ENCODE results near the gene KCNJ9. TPM values are rescaled to one million over a fixed set of nuclear protein-coding genes. Genes with fewer than 3 reads are reported as not detected.

KCNJ9 gene
- total and polyA plus RNA-seq, 2 experiments from 2014 or later: 0.24 to 0.34 TPM

- TF ChIP-seq JUNB (IDR thresholded peaks at IDR 0.05; ENCODE audit: unreplicated experiment): no peak
- TF ChIP-seq REST (IDR thresholded peaks at IDR 0.05; ENCODE audit: unreplicated experiment): no peak
- TF ChIP-seq EZH2phosphoT487 (IDR thresholded peaks at IDR 0.05; ENCODE audit: unreplicated experiment): no peak
- no peak for TF ChIP-seq POLR2AphosphoS5 (IDR thresholded peaks at IDR 0.05; ENCODE audit: low read depth)
- TF ChIP-seq ZNF114 (CRISPR knock-in tag; IDR thresholded peaks at IDR 0.05): no peak
- no peak for TF ChIP-seq STAT1 (IDR thresholded peaks at IDR 0.05; ENCODE audit: unreplicated experiment)
- TF ChIP-seq CTCF (conservative IDR thresholded peaks at IDR 0.05; ENCODE audit: low read depth in 2 of 2): no peak
- TF ChIP-seq CREB1 (CRISPR knock-in tag; IDR thresholded peaks at IDR 0.05; ENCODE audit: low read depth): no peak
Observed at GRCh38 chr1:160129966-160130365, 48.6 kb downstream of the KCNJ9 start (continued).

GRCh38 chr1:160130486-160130885 lies 49.1 kb downstream of the KCNJ9 start:
- no peak overlapping the region for H3K27ac Mint-ChIP-seq
- H3K4me2 ChIP-seq: no peak overlapping the region
- peaks cover 81% of the 10 kb centered on the region for H3K36me3 Mint-ChIP-seq (ENCODE audit: low read depth)
- no peaks in the 10 kb centered on the region for H3K9me2 ChIP-seq (ENCODE audit: insufficient read depth)
- no peak overlapping the region for H3K4me3 Mint-ChIP-seq
- H3K4me3 ChIP-seq: no peak overlapping the region
- H3K27me3 Mint-ChIP-seq (ENCODE audit: insufficient read depth, low read depth, poor library complexity): peaks cover 7% of the 10 kb centered on the region
- H3K27me3 ChIP-seq (ENCODE audit: insufficient read depth): no peaks in the 10 kb centered on the region
- H3K4me1 ChIP-seq (ENCODE audit: insufficient read depth): no peaks in the 10 kb centered on the region
- H3K79me2 ChIP-seq (replicated peaks; ENCODE audit: insufficient read depth): no peaks in the 10 kb centered on the region
- no peaks in the 10 kb centered on the region for H3K36me3 ChIP-seq (ENCODE audit: insufficient read depth)
- no peaks in the 10 kb centered on the region for H3K9me3 Mint-ChIP-seq
- no peak overlapping the region for H2AFZ ChIP-seq
- H3K27ac ChIP-seq (ENCODE audit: low read depth): no peak overlapping the region
- no peaks in the 10 kb centered on the region for H3F3A ChIP-seq (replicated peaks; ENCODE audit: low read depth)
- no peaks in the 10 kb centered on the region for H4K20me1 ChIP-seq (replicated peaks; ENCODE audit: insufficient read depth)
- no peak for ATAC-seq
- DNase-seq (ENCODE audit: low spot score): no peak
- H3K4me1 Mint-ChIP-seq: no peaks in the 10 kb centered on the region; the same call in 2 of the 3 replicates
- no peak for TF ChIP-seq JUNB (IDR thresholded peaks at IDR 0.05; ENCODE audit: unreplicated experiment)
- no peak for TF ChIP-seq NANOG (IDR thresholded peaks at IDR 0.05; ENCODE audit: borderline replicate concordance)
- TF ChIP-seq ZNF114 (CRISPR knock-in tag; IDR thresholded peaks at IDR 0.05): no peak
- TF ChIP-seq REST (IDR thresholded peaks at IDR 0.05; ENCODE audit: unreplicated experiment): no peak
- TF ChIP-seq ZNF331 (CRISPR knock-in tag; IDR thresholded peaks at IDR 0.05; ENCODE audit: low read depth): no peak
- TF ChIP-seq EZH2phosphoT487 (IDR thresholded peaks at IDR 0.05; ENCODE audit: unreplicated experiment): no peak
- no peak for TF ChIP-seq CREB1 (CRISPR knock-in tag; IDR thresholded peaks at IDR 0.05; ENCODE audit: low read depth)
- no peak for TF ChIP-seq CTCF (conservative IDR thresholded peaks at IDR 0.05; ENCODE audit: low read depth in 2 of 2)
